Measurements from ENCODE around the gene HDHD3. TPM values are rescaled to one million over a fixed set of nuclear protein-coding genes. Genes with fewer than 3 reads are reported as not detected.

The HDHD3 gene
- polyA plus RNA-seq, 3 donors: 8.3 to 12.0 (median 9.2) TPM

DNA sequence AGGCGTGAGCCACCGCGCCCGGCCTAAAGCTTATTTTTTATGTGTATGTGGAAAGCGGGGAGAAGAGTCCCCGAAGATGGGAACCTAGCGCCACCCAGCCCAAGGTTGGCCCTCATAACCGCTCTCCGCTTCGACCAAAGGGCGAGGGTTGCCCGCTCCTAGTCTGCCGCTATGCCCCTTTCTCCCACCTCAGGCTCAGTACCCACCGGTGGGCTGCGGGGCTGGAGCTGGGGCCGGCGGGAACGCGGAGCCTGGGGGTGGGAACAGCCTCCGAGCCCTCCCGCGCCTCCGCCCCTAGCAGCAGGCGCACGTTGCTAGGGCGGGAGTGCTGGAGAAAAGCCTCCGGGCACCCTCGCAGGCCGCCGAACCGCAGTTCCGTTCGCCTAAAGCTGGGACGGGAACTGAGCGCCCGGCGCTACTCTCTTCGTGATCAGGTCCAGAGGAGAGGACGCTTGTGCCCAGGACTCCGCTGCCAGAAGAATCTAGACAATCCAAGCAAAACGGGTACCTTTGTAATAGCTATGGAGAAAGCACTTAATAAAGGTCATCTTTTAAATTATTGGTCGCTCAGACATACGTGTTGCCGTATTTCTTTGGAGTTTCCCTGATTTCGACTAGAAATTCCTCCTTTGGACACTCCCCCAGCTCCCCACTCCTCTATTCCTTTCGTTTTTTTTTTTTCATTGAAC lies 36.6 kb downstream of the HDHD3 start, which contains the start of gene WDR31:
Gene WDR31 (minus strand): TSS at position 265 of the 689 bp plus-strand sequence. CDS start 8,253 bp downstream, outside the sequence.
- 0% methylated on average over 38 of the region's 46 CpGs for WGBS (ENCODE audit: insufficient coverage)

DNA sequence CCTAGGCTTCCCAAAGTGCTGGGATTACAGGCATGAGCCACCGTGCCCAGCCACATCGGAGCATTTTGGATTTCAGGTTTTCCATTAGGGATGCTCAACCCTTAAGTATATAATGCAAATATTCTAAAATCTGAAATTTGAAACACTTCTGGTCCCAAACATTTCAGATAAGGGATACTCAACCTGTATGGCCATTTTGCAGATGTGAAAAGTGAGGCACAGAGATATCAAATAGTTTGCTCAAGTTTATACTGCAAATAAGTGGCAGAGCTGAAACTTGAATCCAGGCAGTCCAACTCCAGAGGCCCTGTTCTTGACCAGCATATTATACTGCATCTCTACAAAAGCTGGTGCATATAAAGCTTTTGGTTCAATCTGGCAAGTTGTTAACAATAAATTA lies 39.1 kb downstream of the HDHD3 start:
- H3K4me1 Mint-ChIP-seq: peaks cover 18% of the 10 kb centered on the region
- WGBS (ENCODE audit: insufficient coverage): no CpG with 5 or more reads among the region's 2 CpGs
- DNase-seq: no peak
- peaks cover 2 to 7% (median 4%) of the 10 kb centered on the region in 3 donors for H3K27me3 Mint-ChIP-seq (ENCODE audit: low read depth in 3 of 3)
- no peak overlapping the region for H3K4me3 Mint-ChIP-seq
- TF ChIP-seq, protein P1, sequence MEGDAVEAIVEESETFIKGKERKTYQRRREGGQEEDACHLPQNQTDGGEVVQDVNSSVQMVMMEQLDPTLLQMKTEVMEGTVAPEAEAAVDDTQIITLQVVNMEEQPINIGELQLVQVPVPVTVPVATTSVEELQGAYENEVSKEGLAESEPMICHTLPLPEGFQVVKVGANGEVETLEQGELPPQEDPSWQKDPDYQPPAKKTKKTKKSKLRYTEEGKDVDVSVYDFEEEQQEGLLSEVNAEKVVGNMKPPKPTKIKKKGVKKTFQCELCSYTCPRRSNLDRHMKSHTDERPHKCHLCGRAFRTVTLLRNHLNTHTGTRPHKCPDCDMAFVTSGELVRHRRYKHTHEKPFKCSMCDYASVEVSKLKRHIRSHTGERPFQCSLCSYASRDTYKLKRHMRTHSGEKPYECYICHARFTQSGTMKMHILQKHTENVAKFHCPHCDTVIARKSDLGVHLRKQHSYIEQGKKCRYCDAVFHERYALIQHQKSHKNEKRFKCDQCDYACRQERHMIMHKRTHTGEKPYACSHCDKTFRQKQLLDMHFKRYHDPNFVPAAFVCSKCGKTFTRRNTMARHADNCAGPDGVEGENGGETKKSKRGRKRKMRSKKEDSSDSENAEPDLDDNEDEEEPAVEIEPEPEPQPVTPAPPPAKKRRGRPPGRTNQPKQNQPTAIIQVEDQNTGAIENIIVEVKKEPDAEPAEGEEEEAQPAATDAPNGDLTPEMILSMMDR (IDR thresholded peaks at IDR 0.05): no peak
- H3K36me3 Mint-ChIP-seq: no peaks in the 10 kb centered on the region
- H3K4me2 ChIP-seq (replicated peaks; ENCODE audit: extremely low read depth, low read length, poor library complexity, severe bottlenecking): no peak overlapping the region
- no peaks in the 10 kb centered on the region for H3K79me2 ChIP-seq (ENCODE audit: insufficient read depth, low read length)
- H3K27ac Mint-ChIP-seq: no peak overlapping the region
- H4K20me1 ChIP-seq (ENCODE audit: insufficient read depth, low read length): no peaks in the 10 kb centered on the region
- H3K27ac ChIP-seq (ENCODE audit: low read depth in 1 of 2, low read length in 2 of 2): no peak overlapping the region
- no peak overlapping the region for H3K9ac ChIP-seq (ENCODE audit: insufficient read depth, low read length, poor library complexity, severe bottlenecking)
- H3K27me3 ChIP-seq (ENCODE audit: control insufficient read depth in 2 of 2, insufficient read depth in 2 of 2, low read length in 2 of 2): no peaks in the 10 kb centered on the region
- intact Hi-C loops (cut with micrococcal nuclease): no loop called here
- H3K4me3 ChIP-seq (replicated peaks in 1 of 3; ENCODE audit: low read depth in 2 of 3, low read length in 3 of 3): no peak overlapping the region
- no peaks in the 10 kb centered on the region for H3K9me3 ChIP-seq (replicated peaks in 1 of 2; ENCODE audit: control insufficient read depth in 1 of 2, insufficient read depth in 1 of 2, low read length in 2 of 2)
- no peak overlapping the region for H2AFZ ChIP-seq (ENCODE audit: insufficient read depth, low read depth, low read length, poor library complexity, severe bottlenecking)
- no peaks in the 10 kb centered on the region for H3K36me3 ChIP-seq (replicated peaks in 1 of 2; ENCODE audit: control insufficient read depth in 1 of 2, insufficient read depth in 2 of 2, low read length in 2 of 2)
- no peaks in the 10 kb centered on the region for H3K9me3 Mint-ChIP-seq
- peaks cover 10 to 16% of the 10 kb centered on the region in 2 donors for H3K4me1 ChIP-seq (ENCODE audit: control insufficient read depth in 1 of 2, insufficient read depth in 2 of 2, low read length in 2 of 2)

More for the DNA sequence above, 36.6 kb downstream of the HDHD3 start, which contains the start of gene WDR31:
- peak within 1 kb of the TSS; percentile 77 for H3K4me2 ChIP-seq (replicated peaks; ENCODE audit: extremely low read depth, low read length, poor library complexity, severe bottlenecking)
- H3K9me3 Mint-ChIP-seq: no peaks in the 10 kb centered on the region
- TF ChIP-seq, protein P1 (IDR thresholded peaks at IDR 0.05): no peak
- peaks cover 10 to 16% of the 10 kb centered on the region in 2 donors for H3K4me1 ChIP-seq (ENCODE audit: control insufficient read depth in 1 of 2, insufficient read depth in 2 of 2, low read length in 2 of 2)
- peak within 1 kb of the TSS in 5 of 7 donors; percentile 21 to 76 (median 26) for H3K27ac Mint-ChIP-seq
- H3K36me3 Mint-ChIP-seq: no peaks in the 10 kb centered on the region
- H2AFZ ChIP-seq (ENCODE audit: insufficient read depth, low read depth, low read length, poor library complexity, severe bottlenecking): peak within 1 kb of the TSS; percentile 90
- peak within 1 kb of the TSS in 1 of 2 donors; percentile 17 for H3K27ac ChIP-seq (ENCODE audit: low read depth in 1 of 2, low read length in 2 of 2)
- H3K4me3 ChIP-seq (replicated peaks in 1 of 3; ENCODE audit: low read depth in 2 of 3, low read length in 3 of 3): peak within 1 kb of the TSS; percentile 64 to 91 (median 87)
- peaks cover 2 to 7% (median 4%) of the 10 kb centered on the region in 3 donors for H3K27me3 Mint-ChIP-seq (ENCODE audit: low read depth in 3 of 3)
- H3K4me3 Mint-ChIP-seq: peak within 1 kb of the TSS; percentile 79 to 97
- DNase-seq: peak; percentile 67 to 76 (median 70)
- intact Hi-C loops (cut with micrococcal nuclease): loop anchor here in 1 of 2 donors (10.0 kb wide), 1 partner anchor 65 kb away; the partner anchor contains the start of gene ALAD
- H3K9me3 ChIP-seq (replicated peaks in 1 of 2; ENCODE audit: control insufficient read depth in 1 of 2, insufficient read depth in 1 of 2, low read length in 2 of 2): no peaks in the 10 kb centered on the region
- H3K27me3 ChIP-seq (ENCODE audit: control insufficient read depth in 2 of 2, insufficient read depth in 2 of 2, low read length in 2 of 2): no peaks in the 10 kb centered on the region
- peaks cover 20% of the 10 kb centered on the region for H3K4me1 Mint-ChIP-seq
- H3K36me3 ChIP-seq (replicated peaks in 1 of 2; ENCODE audit: control insufficient read depth in 1 of 2, insufficient read depth in 2 of 2, low read length in 2 of 2): no peaks in the 10 kb centered on the region
- H3K79me2 ChIP-seq (ENCODE audit: insufficient read depth, low read length): no peaks in the 10 kb centered on the region
- H3K9ac ChIP-seq (ENCODE audit: insufficient read depth, low read length, poor library complexity, severe bottlenecking): peak within 1 kb of the TSS; percentile 58
- no peaks in the 10 kb centered on the region for H4K20me1 ChIP-seq (ENCODE audit: insufficient read depth, low read length)

All from CD14-positive monocyte (primary cell).